PFSK-1 (cell line): ENCODE measurements around the gene OTUD1.

ENCODE experiments used
- FOXP2 ChIP-seq: optimal IDR thresholded peaks from 2 replicates; pipeline ENCODE3; 2011; ENCODE audit warnings: borderline replicate concordance, control low read depth, inconsistent platforms; ENCODE audit not compliant: insufficient read depth; ENCODE audit errors: extremely low read length, extremely low read depth
- POLR2AphosphoS5 ChIP-seq: IDR thresholded peaks from 2 replicates; pipeline ENCODE4 v1.6.1; 2012; ENCODE audit warnings: low read depth, mild to moderate bottlenecking, control low read depth, low read length, moderate library complexity
- REST ChIP-seq, 2 experiments: IDR thresholded peaks; 2 replicates each; pipeline versions ENCODE4 v1.6.1 to v1.8.0; 2011 to 2012; ENCODE audit warnings: low read depth in 2 of 2, low read length in 2 of 2, control low read depth in 1 of 2, inconsistent platforms in 1 of 2, mild to moderate bottlenecking in 1 of 2, moderate library complexity in 1 of 2; ENCODE audit not compliant: insufficient read depth in 1 of 2
- SIN3A ChIP-seq: IDR thresholded peaks from 2 replicates; pipeline ENCODE4 v1.6.1; 2012; ENCODE audit warnings: mild to moderate bottlenecking, low read length, moderate library complexity, borderline replicate concordance; ENCODE audit not compliant: insufficient read depth
- TAF1 ChIP-seq: IDR thresholded peaks from 2 replicates; pipeline ENCODE4 v1.6.1; 2012; ENCODE audit warnings: low read length, control low read depth, borderline replicate concordance; ENCODE audit not compliant: insufficient read depth

OTUD1 gene

GRCh38 chr10:23461557-23461956 is 22.7 kb downstream of the OTUD1 start:
- TF ChIP-seq SIN3A (no peak), REST (IDR thresholded peaks at IDR 0.05; ENCODE audit: insufficient read depth in 1 of 2, low read depth in 2 of 2, low read length in 2 of 2) (no peak), FOXP2 (no peak), TAF1 (no peak), POLR2AphosphoS5 (no peak)

DNA sequence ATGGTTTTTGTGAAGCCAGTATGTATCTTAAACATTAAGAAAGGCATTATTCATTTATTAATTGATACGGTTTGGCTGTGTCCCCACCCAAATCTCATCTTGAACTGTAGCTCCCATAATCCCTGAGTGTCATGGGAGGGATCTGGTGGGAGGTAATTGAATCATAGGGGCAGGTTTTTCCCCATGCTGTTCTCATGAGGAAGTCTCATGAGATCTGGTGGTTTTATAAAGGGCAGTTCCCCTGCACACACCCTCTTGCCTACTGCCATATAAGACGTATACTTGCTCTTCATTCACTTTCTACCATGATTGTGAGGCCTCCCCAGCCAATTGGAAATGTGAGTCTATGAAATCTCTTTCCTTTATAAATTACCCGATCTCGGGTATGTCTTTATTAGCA is 28.1 kb downstream of the OTUD1 start:
- TF ChIP-seq TAF1 = no peak
- no peak for TF ChIP-seq FOXP2
- no peak for TF ChIP-seq REST (IDR thresholded peaks at IDR 0.05; ENCODE audit: insufficient read depth in 1 of 2, low read depth in 2 of 2, low read length in 2 of 2)
- TF ChIP-seq POLR2AphosphoS5 = no peak
- no peak for TF ChIP-seq SIN3A

GRCh38 chr10:23467548-23467947 is 28.7 kb downstream of the OTUD1 start:
- TF ChIP-seq SIN3A (no peak), TAF1 (no peak), POLR2AphosphoS5 (no peak), REST (IDR thresholded peaks at IDR 0.05; ENCODE audit: insufficient read depth in 1 of 2, low read depth in 2 of 2, low read length in 2 of 2) (no peak), FOXP2 (no peak)

DNA sequence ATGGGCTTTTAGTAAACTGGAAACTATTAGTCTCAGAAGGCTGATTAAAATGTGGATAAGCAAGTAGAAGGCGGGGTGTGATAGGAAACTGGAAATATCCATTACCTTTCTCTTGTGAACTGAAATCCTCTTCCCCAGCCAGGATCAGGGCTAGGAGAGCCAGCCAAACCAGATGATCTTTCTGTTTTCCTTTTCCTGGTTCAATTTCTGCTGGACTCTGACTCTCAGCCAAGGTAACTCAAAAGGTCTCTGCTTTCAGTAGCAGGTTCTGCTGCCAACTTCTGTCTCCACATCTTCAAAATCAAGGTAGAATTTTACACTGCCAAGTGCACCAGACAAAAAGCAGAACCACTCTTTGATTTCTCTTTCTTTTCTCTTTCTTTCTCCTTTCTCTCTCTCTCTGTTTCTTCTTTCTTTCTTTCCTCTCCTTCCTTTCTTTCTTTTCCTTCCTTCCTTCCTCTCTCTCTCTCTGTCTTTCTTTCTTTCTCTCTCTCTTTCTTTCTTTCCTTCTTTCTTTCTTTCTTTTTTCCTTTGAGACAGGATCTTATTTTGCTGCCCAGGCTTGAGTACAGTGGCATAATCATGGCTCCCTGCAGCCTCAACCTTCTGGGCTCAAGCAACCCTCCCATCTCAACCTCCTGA is 30.8 kb downstream of the OTUD1 start:
- no peak for TF ChIP-seq SIN3A
- TF ChIP-seq TAF1 = no peak
- no peak for TF ChIP-seq POLR2AphosphoS5

DNA sequence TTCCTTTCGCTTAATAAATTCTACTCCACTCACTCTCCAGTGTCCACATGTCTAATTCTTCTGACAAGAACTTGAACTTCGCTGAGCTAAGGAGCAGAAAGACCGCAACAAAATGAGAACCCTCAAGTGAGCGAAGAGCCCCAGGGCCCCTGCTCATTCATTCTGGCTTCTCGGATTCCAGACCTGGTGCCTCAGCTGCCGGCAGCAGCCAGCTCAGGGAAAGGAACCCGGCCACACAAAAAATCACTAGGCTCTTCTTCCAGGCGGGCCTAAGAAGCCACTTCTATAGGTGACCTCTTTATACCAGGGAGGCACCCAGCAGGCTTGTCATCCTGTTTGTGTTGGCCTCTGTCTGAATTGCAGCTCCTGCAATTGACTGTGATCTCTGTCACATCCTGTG is 33.3 kb downstream of the OTUD1 start:
- TF ChIP-seq POLR2AphosphoS5 (no peak), TAF1 (no peak), REST (IDR thresholded peaks at IDR 0.05; ENCODE audit: insufficient read depth in 1 of 2, low read depth in 2 of 2, low read length in 2 of 2) (no peak), SIN3A (no peak), FOXP2 (no peak)
